Upper lobe of right lung (tissue), 1 donor: ENCODE results near the gene ZNF438. TPM values are rescaled to one million over a fixed set of nuclear protein-coding genes. Genes with fewer than 3 reads are reported as not detected.
"Not testable (repeated sequence)": the region's sequence is repeated elsewhere in the genome, so short reads cannot be mapped to it uniquely, and the experiment has no call there.

Experiments
- ATAC-seq: fragments of 200-7000 bp; cut with Tn5 transposase; one replicate; pipeline ENCODE4 v1.9.1; 2020; ENCODE audit warnings: mild to moderate bottlenecking, moderate library complexity
- DNase-seq: peaks from one replicate; pipeline ENCODE4 v3.0.0-alpha.2; 2020
- H3K27ac ChIP-seq: fragments of 200-600 bp; one replicate; pipeline ENCODE4 v1.8.0; 2022
- H3K27me3 ChIP-seq: fragments of 200-600 bp; one replicate; pipeline ENCODE4 v1.8.0; 2022; ENCODE audit warnings: mild to moderate bottlenecking
- H3K36me3 ChIP-seq: fragments of 200-600 bp; one replicate; pipeline ENCODE4 v1.8.0; 2022
- H3K4me1 ChIP-seq: fragments of 200-600 bp; one replicate; pipeline ENCODE4 v1.8.0; 2022
- H3K4me3 ChIP-seq: fragments of 200-600 bp; one replicate; pipeline ENCODE4 v1.8.0; 2022; ENCODE audit warnings: mild to moderate bottlenecking
- H3K9me3 ChIP-seq: fragments of 200-600 bp; one replicate; pipeline ENCODE4 v1.8.0; 2022
- intact Hi-C: fragments of 100-400 bp; cut with DNase I; formaldehyde crosslinking; loops from one replicate; pipeline ENCODE4 v1.11.0; 2022
- total RNA-seq: library from RNA; stranded (reverse); fragmentation: NEBNext Ultra II Directional; extraction: Animal tissue kit (Norgen Biotek cat#: 25700); gene quantifications from one replicate; pipeline ENCODE4 v1.2.1, GENCODE V29; 2021
- TF ChIP-seq, protein P1 (sequence below): fragments of 200-600 bp; IDR thresholded peaks from one replicate; pipeline ENCODE4 v1.8.0; 2022; ENCODE audit warnings: antibody characterized with exemption
- donor health status: DM: no; HTN: yes; CAD: no; lungs with severe emphysema.

Gene ZNF438
- total RNA-seq, 1 donor from 2014 or later, result 14.4 TPM

DNA sequence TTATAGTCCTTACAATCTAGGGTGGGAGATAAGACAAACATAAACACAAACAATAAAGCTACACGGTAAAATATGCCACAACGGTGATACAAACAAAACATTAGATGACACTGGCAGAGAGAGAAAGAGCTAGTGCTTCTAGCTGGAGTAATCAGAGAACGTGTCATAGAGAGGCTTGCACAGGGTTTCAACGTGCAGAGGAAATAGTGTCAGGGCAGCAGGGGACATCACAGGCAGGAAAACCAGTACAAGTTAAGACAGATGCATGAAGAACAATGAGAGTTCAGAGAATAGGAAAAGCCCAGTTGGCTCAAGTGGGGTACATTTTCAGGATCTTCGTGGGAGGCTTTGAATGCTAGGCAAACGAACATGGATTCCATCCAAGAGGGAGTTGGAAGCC is 91.4 kb downstream of the ZNF438 start:
- no peaks in the 10 kb centered on the region for H3K36me3 ChIP-seq
- no peak overlapping the region for H3K27ac ChIP-seq
- H3K4me1 ChIP-seq, result peaks cover 9% of the 10 kb centered on the region
- no peak overlapping the region for H3K4me3 ChIP-seq
- DNase-seq (no peak), ATAC-seq (no peak)
- no peaks in the 10 kb centered on the region for H3K9me3 ChIP-seq
- intact Hi-C loops, result no loop called here
- TF ChIP-seq, protein P1, sequence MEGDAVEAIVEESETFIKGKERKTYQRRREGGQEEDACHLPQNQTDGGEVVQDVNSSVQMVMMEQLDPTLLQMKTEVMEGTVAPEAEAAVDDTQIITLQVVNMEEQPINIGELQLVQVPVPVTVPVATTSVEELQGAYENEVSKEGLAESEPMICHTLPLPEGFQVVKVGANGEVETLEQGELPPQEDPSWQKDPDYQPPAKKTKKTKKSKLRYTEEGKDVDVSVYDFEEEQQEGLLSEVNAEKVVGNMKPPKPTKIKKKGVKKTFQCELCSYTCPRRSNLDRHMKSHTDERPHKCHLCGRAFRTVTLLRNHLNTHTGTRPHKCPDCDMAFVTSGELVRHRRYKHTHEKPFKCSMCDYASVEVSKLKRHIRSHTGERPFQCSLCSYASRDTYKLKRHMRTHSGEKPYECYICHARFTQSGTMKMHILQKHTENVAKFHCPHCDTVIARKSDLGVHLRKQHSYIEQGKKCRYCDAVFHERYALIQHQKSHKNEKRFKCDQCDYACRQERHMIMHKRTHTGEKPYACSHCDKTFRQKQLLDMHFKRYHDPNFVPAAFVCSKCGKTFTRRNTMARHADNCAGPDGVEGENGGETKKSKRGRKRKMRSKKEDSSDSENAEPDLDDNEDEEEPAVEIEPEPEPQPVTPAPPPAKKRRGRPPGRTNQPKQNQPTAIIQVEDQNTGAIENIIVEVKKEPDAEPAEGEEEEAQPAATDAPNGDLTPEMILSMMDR, result no peak
- H3K27me3 ChIP-seq, result no peaks in the 10 kb centered on the region

DNA sequence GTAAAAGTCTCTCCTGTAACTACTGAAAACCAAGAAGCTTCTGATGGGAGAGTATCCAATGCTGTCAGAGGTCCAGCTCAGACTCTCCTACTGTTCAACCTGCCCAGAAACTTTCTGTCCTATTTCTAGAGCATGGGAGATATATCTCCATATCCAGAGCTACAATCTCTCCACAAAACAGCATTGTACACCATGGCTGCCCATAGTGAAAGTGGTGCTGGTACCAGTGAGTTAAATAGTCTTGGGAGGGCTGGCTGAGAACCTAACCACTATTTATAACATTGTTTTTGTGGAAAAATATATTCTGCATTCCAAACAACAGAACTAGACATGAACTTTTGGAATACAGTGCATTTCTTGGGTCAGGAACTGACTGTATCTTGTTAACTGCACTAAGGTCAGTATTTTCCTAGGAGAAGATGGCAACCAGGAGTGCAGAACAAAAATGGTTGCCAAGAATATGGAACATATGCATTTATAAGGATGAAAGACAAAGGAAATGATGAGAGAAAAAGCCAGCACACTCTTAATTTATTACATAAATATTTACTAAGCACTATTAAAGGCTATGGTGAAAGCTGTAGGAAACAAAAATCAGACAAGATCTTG is 91.9 kb downstream of the ZNF438 start:
- ATAC-seq (no peak), DNase-seq (no peak)
- peaks cover 9% of the 10 kb centered on the region for H3K4me1 ChIP-seq
- no peaks in the 10 kb centered on the region for H3K27me3 ChIP-seq
- H3K36me3 ChIP-seq, result no peaks in the 10 kb centered on the region
- intact Hi-C loops, result no loop called here
- H3K4me3 ChIP-seq, result no peak overlapping the region
- no peaks in the 10 kb centered on the region for H3K9me3 ChIP-seq
- H3K27ac ChIP-seq, result no peak overlapping the region
- TF ChIP-seq, protein P1, result no peak

DNA sequence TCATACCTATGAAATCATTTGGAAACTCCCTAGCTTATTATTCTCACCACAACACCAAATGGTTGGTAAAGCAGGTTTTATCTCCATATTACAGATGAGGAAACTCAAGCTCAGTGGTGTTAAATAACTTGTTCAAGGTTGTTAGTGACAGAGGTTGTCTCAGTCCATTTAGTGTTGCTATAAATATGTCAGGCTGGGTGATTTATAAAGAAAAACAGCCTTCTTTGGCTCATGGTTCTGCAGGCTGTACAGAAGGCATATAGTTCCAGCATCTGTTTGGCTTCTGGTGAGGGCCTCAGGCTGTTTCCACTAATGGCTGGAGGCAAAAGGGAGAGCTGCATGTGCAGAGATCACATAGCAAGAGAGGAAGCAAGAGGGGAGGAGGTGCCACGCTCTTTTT is 96.6 kb downstream of the ZNF438 start:
- intact Hi-C loops, result no loop called here
- Histone ChIP-seq H3K9me3 (no peaks in the 10 kb centered on the region), H3K27me3 (no peaks in the 10 kb centered on the region), H3K27ac (no peak overlapping the region), H3K4me1 (peaks cover 4% of the 10 kb centered on the region), H3K36me3 (no peaks in the 10 kb centered on the region), H3K4me3 (no peak overlapping the region)
- ATAC-seq (no peak), DNase-seq (no peak)
- TF ChIP-seq, protein P1, result no peak

DNA sequence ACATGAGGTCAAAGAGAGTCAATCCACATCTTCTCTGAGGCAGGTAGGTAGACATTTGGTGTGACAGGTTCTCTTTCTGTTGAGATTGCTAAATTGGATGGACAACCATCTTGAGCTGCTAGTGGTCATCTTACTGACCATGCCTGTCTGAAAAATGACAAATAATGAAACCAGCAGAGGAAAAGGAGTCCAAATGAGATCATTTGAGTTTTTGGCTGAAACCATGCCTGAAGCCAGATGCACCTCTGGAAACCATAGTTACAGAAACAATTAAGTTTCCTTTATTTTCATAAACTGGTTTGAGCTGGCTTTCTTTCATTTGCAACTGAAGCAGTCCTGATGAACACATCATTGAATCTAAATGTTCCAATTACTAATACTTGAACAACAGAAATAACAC is 100.6 kb downstream of the ZNF438 start:
- Histone ChIP-seq H3K9me3 (no peaks in the 10 kb centered on the region), H3K4me3 (no peak overlapping the region), H3K36me3 (peaks cover 8% of the 10 kb centered on the region), H3K27me3 (no peaks in the 10 kb centered on the region), H3K27ac (no peak overlapping the region), H3K4me1 (no peaks in the 10 kb centered on the region)
- ATAC-seq, result no peak
- intact Hi-C loops, result no loop called here
- no peak for DNase-seq
- TF ChIP-seq, protein P1, result no peak

DNA sequence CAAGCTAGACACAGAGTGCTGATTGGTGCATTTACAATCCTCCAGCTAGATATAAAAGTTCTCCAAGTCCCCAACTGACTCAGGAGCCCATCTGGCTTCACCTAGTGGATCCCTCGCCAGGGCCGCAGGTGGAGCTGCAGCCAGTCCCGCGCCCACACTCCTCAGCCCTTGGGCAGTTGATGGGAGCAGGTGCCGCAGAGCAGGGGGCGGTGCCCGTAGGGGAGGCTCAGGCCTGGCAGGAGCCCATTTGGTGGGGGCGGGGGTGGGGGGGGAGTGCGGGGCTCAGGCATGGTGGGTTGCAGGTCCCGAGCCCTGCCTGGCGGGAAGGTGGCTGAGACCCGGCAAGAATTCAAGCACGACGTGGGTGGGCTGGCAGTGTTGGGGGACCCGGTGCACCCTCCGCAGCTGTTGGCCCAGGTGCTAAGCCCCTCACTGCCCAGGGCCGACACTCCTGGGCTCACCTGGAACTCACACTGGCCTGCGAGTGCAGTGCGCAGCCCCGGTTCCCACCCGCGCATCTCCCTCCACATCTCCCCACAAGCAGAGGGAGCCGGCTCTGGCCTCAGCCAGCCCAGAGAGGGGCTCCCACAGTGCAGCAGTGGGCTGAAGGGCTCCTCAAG is 101.7 kb downstream of the ZNF438 start:
- no peak for DNase-seq

DNA sequence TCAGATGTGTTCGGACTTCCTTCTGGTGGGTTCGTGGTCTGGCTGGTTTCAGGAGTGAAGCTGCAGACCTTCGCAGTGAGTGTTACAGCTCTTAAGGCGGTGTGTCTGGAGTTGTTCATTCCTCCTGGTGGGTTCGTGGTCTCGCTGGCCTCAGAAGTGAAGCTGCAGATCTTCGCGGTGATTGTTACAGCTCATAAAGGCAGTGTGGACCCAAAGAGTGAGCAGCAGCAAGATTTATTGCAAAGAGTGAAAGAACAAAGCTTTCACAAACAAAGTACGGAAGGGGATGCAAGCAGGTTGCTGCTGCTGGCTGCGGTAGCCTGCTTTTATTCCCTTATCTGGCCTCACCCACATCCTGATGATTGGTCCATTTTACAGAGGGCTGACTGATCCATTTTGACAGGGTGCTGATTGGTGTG is 102.3 kb downstream of the ZNF438 start:
- H3K27ac ChIP-seq, ATAC-seq, intact Hi-C loops, H3K27me3 ChIP-seq, H3K36me3 ChIP-seq, H3K4me1 ChIP-seq, H3K9me3 ChIP-seq, DNase-seq, H3K4me3 ChIP-seq: not testable (repeated sequence)

More for the DNA sequence above, 101.7 kb downstream of the ZNF438 start:
- TF ChIP-seq, protein P1, result no peak
- no peak overlapping the region for H3K4me3 ChIP-seq
- intact Hi-C loops, result no loop called here
- H3K27ac ChIP-seq, result no peak overlapping the region
- no peaks in the 10 kb centered on the region for H3K9me3 ChIP-seq
- peaks cover 8% of the 10 kb centered on the region for H3K36me3 ChIP-seq
- no peaks in the 10 kb centered on the region for H3K4me1 ChIP-seq
- no peaks in the 10 kb centered on the region for H3K27me3 ChIP-seq
- ATAC-seq, result no peak
